GM19240 (cell line): ENCODE data around the gene MEF2C.

Experiments
- DNase-seq: peaks from one replicate; pipeline ENCODE4 v3.0.0; 2011; ENCODE audit warnings: low spot score; ENCODE audit not compliant: insufficient read length

MEF2C gene

GRCh38 chr5:88829775-88830174, 53.2 kb downstream of the MEF2C start:
- no peak for DNase-seq

DNA sequence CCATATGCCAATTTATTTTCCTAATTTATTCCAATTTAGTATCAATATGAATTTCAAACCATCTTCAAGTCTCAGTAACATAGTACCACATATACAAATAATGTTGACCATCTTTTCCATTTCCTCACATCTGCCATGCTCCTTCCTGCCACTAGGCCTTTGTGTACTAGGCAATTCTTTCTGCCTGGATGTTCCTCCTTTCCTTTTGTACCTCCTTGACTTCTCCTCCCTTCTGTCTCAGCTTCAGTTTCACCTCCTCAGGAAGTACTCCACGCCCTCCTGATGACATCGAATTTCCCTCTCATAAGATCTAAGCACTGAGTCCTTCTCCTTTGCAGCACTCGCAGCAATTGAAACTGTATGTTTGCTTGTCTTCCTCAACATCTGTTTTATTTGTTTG, 53.9 kb downstream of the MEF2C start:
- no peak for DNase-seq

GRCh38 chr5:88827997-88828396, 55.0 kb downstream of the MEF2C start:
- no peak for DNase-seq

DNA sequence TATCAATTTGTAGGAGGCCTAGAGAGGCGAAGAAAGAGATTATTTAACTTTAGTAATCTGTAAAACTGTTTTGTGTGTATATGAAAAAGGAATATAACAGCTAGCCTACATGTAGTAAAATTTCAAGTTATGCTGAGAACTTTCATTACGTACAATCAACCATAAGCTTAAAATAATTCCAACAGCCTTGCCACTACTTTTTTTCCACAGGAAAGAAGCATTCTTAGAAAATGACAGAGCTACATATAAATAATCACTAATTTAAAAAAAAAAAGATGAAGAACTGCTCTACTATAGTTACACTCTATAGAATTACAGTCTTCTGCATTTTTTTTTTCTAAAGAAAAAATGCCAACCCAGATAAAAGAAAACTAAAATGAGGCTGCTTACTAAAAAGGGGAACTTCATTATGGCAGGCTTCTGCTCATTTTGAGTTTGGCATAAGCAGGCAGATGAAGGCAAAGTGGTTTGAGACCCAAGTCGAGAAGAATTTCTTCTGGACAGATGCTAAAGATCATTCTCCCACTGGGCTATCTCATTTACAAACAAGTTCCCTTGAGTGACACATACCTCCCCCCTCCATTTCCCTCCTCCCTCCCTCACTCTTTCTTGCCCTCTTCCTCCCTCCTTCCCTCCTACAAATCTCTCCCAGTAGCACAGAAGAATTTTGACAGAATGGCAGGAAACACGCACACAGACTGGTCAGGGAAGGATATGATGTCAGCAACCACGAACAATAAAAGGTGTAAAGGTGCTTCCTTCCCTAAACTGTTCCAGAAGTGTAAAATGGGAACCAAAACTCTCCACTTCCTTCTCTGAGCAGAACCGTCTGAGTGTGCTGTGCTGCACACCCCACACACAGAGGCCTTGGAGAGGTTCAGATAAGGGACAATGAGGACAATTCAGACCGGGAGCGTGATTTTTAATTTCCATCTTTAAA, 56.1 kb downstream of the MEF2C start:
- no peak for DNase-seq

- DNase-seq = no peak
Observed at GRCh38 chr5:88825584-88826315, 57.2 kb downstream of the MEF2C start.

DNA sequence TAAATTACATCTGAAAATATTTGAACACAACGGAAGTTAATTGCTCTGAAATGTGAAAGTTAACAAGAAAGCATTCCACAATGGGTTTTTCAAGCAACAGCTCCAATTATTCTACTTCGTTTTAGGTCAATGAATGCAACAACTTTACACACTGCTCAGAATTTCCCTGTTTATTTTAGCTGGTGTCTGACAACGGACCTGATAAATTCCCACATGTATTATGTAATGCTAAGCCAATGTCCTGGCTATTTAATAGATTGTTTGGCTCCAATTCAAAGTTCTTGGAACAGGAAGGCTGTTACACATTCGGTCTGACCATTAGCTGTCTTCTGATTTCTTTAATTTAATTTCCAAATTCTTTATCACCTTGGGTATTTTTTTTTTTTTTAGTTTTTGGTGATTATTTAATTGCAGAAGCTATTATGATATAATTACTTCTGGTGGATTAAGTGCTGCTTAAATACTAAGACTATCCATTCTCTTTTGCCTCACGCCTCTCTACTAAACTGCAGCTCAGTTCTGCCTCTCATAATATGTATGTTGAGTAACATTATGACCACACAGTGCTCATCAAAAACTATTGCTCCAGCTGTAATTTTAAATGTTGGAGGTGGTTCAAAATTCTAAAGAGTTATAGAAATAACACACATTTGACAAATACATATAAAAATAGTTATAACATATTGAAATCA, 57.9 kb downstream of the MEF2C start:
- DNase-seq = no peak

GRCh38 chr5:88824141-88824540, 58.8 kb downstream of the MEF2C start:
- DNase-seq = no peak

GRCh38 chr5:88823201-88823600, 59.8 kb downstream of the MEF2C start:
- no peak for DNase-seq

DNA sequence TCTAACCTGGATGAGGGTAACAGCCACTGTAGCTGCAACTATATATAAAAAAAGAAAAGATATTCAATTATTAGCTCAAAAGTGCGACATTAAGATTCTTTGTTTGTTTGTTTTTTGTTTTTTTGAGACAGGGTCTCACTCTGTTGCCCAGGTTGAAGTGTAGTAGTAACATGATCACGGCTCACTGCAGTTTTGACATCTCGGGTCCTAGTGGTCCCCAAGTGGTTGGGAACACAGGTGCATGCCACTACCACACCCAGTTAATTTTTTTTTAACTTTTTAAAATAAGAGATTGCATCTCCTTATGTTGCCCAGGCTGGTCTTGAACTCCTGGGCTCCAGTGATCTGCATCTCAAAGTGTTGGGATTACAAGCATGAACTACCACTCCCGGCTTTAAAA, 61.8 kb downstream of the MEF2C start:
- DNase-seq = no peak

DNA sequence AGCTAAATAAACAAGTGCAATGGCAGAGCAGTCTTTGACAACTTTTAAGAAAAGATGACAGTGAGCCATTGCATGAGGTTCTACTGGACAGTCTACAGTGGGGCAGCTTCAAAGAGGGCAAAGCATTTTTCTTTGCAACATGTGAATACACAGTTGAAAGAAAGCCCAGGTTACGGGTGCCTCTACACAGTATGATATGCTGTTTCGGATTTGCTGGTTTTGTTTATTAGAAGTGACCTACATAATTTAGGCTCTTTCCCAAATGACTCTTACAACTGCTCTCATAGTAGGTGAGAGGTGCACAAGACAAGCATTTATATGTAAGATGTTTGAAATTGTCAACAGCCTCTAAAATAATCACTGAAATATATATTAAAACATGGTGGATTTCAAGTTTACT, 62.4 kb downstream of the MEF2C start:
- DNase-seq = no peak

DNA sequence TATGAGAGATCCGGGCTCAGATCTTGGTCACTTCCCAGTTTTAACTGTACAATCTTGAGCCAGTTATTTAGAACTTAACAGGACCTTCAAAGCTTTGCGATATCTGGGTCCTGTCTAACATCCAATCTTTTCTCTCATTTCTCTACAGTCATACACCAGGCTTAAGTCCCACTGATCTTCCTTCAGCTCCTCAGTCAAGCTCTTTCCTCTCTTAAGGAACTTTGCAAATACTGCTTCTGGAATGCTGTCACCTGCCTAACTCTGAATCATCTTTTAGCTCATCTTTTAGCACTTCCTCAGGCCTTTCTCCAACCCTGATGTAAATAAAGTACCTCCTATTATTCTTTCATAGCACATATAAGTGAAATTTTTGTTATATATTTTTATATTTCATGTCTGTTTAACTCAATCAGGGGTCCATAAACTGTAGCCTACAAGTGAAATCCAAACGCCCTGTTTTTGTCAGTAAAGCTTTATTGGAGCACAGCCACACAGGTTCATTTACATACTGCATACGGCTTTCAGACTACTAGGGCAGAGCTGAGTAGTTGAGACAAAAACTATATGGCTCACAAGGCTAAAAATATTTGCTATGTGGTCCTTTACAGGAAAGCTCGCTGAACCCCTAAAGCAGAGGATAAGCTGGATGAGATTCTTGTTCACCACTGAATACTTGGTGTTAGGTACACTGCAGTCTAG, 63.5 kb downstream of the MEF2C start:
- no peak for DNase-seq

DNA sequence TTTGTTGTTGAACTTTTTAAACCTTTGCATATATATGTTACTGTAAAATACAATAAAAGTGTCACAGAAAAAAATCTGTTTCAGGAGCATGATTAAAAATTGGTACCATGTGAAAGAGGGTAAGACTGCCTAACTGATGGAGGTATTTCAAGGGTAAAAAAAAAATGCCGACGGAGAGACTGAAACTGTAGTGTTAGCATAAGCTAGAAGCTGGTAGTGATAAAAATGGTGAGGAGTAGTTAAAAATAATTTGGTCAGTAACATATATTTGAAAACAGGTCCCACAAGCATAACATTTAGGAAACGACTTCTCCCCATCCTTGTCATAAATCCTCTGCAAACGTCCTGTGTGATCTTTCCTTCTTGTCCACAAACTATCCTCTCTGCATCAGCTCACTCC, 64.7 kb downstream of the MEF2C start:
- DNase-seq = no peak

GRCh38 chr5:88816195-88816594, 66.8 kb downstream of the MEF2C start:
- DNase-seq = no peak

GRCh38 chr5:88815050-88815789, 67.8 kb downstream of the MEF2C start:
- DNase-seq = no peak

DNA sequence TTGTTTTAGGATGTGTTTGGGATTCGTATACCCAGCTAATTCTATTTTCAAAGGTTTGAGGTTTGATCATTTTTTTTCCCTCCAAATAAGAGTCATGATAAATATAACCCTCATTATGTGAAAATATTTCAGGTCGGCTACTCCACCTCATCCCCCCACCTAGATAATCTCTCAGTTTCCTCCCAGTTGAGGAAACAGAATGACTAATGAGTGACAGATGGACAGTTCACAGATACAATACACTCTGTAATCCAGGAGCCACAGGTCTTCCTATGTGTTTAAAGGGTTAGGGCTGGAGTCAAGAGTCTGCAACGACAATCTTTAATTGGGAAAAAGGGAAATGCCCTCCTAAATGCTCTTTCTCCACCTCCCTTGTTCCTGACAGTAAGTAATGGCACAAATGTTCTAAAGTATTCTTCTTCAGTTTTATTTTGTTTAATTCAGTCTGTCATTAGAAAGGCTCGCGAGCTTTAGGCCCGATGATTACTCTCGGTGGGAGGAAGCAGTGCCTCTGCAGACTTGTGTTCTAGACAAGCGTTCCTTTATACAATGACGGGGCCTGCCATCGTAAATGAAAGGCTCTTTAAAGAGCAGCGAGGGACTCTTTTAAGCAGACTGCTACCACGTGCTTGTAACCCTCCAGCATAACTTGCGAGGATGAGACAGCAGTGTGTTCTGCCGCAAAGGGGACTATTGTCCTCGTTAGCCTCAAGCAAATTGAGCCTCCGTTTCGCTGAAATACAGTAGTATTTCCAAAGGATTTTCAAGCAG, 69.0 kb downstream of the MEF2C start:
- DNase-seq = no peak

DNA sequence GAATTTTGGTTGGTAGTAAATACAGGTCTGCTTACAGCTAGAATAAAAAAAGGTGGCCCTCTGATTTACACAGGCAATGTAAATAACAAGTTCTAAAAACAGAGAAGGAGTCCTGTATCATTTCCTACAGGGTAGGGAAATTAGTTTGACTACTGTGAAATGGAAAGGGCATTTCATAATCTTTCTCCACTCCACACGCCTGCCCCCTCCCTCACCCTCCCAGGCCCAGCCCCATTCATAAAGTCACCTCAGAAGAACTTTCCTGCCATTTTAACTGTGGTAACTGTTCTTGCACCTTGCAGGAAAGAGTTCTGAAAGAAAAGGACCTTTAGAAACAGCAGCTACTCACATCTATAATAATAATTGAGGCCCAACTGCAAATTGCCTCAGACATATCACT, 69.7 kb downstream of the MEF2C start:
- no peak for DNase-seq

DNA sequence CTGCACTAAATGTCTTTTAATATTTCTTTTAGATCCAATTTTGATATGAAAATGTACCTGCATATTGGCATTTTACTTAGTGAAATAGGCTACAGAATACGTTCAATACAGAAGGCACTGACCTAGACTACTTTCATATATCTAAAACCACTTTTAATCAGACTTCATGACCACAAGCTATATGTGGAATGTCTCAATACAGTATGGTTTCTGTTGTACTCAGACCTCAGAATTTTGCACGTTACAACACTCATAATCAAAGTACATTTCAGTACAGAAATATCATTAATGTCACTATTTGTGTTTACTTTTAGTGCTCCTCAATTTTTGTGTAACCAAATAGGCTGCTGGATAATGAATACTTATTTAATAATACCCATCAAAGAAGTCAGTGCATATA, 74.8 kb downstream of the MEF2C start:
- no peak for DNase-seq

GRCh38 chr5:88807327-88807726, 75.7 kb downstream of the MEF2C start:
- DNase-seq = no peak

DNA sequence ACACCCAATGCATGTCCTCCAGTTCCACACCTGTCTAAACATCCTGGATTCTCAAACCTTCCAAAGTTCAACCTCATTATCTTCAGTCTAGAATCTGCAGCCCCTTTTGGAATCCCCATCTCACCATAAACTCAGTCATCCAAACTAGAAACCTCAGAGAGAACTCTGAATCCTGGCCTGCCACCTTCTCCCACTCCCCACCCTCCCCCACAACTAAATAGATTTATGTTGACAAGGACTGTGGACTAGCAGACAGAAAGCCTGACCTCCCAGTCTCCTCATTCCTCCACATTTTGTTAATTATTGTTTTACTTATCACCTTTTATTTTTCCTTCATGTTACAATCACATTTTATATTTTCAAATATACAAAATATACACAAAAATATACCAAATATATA, 76.6 kb downstream of the MEF2C start:
- DNase-seq = no peak

DNA sequence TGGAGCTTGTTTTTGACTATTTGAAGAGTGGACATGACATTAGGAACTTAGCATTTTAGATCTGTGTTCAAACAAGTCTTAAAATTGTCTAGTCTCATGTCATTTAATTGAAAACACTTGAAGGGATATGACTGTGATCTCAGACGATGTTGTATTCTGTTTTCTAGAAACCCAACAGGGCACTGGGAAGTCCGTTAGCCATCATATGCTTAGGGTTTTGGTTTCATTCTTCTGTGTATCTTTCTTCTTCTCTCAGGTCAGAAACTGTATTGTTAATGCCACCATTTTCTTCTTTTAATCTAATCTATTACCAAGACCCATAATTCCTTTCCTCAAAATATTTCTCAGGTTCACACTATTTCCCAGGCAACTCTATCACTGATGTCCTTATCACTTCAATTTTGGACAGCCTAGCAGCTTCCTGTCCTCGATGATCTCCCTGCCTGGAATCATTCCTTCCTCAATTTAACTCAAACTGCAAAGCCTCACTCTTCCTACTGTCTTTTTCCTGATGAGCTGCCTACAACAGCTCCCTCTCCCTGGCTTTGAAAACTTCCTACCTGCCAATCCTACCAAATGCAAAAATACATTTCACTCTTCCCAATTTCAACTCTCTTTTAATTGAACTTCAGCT, 77.7 kb downstream of the MEF2C start:
- no peak for DNase-seq
